ENCODE results near the gene PLGRKT. TPM values are rescaled to one million over a fixed set of nuclear protein-coding genes. Genes with fewer than 3 reads are reported as not detected.

PLGRKT gene
- total and polyA plus RNA-seq, 2 donors (not counting 3 experiments of a cell fraction or from before 2014, with no cell fraction given): 3.8 to 21.2 TPM

DNA sequence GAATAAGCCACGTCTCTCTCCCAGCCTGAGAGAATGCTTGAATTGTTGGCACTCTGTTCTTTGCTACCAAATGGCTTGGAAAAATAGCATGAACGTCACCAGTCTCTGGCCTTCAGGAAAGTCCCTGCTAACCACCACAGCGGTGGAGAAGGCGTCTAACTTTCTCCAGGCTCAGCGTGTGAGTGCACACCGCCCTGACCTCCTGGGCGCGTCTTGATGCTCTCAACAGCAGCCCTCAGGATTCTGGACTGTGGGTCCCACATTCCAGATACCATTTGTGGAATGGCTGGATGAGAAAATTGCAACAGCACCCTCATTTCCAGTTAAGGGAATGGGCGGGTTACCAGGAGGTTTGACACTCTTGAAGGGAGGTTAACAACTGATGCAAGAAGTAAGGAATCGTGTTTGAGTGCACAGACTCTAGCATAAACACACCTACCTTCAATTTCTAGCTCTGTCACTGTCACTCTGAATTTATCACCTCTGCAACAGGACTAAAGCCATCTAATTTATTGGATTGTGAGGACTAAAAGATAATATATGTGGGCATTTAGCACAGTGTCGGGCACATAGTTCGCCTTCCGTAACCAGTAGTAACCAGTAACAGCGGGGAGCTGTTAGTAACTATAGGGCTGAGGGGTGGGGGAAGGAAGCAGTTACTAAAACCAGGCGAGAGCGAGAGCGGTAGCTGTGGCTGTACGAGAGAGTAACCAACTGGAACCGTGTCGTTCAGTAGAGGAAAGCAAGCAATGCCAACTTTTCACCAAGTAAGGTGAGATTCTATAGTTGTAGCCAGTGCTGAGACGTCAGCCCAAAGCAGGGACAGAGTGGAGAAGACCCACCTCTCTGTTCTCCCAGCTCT lies 807 bp upstream of the PLGRKT start:
- Histone ChIP-seq H3K9me1 (replicated peaks; ENCODE audit: control insufficient read depth, extremely low read depth, insufficient read depth, low read length) (no peaks in the 10 kb centered on the region), H3K4me3 (replicated peaks in 1 of 3; ENCODE audit: insufficient read depth in 1 of 3, low read depth in 1 of 3, low read length in 3 of 3) (no peak overlapping the region), H3K36me3 (ENCODE audit: control insufficient read depth in 2 of 2, extremely low read depth in 1 of 2, insufficient read depth in 2 of 2, low read length in 2 of 2) (no peaks in the 10 kb centered on the region), H3K9me3 (replicated peaks; ENCODE audit: control insufficient read depth, insufficient read depth, low read length) (no peaks in the 10 kb centered on the region), H3K27ac (ENCODE audit: insufficient read depth, low read depth, low read length) (peak overlapping the region; percentile 93), H3K4me1 (ENCODE audit: control insufficient read depth, extremely low read depth, insufficient read depth, low read length) (peaks cover 30% of the 10 kb centered on the region), H3K27me3 (ENCODE audit: control insufficient read depth in 2 of 2, insufficient read depth in 2 of 2, low read length in 2 of 2) (no peaks in the 10 kb centered on the region), H4K20me1 (replicated peaks; ENCODE audit: control insufficient read depth, extremely low read depth, insufficient read depth, low read length) (no peaks in the 10 kb centered on the region), H3K9ac (replicated peaks; ENCODE audit: extremely low read depth, insufficient read depth, low read length) (peak overlapping the region; percentile 94), H2AFZ (ENCODE audit: low read depth, low read length) (peak overlapping the region; percentile 3), H3K79me2 (ENCODE audit: control insufficient read depth, insufficient read depth, low read length) (no peaks in the 10 kb centered on the region), H3K4me2 (ENCODE audit: insufficient read depth, low read length) (peak overlapping the region; percentile 95)
- CTCF ChIA-PET: interaction anchor here (0.7 to 3.1 kb wide), 8 partner anchors 12 to 253 kb away, joined by 3 to 30 read pairs (median 6); partner anchors contain the start of genes CD274 and INSL6
- FAIRE-seq: no peak
- intact Hi-C loops (cut with micrococcal nuclease) (no loop called here), dilution Hi-C loops (cut with MboI; ENCODE audit: extremely low pct_ligation_motif_present, low sequenced_read_pairs) (loop anchor here (25.0 kb wide), 1 partner anchor 251 kb away; the partner anchor contains the start of gene INSL6)
- no TSS peak for BruUV-seq (replicated peaks)
- TF ChIP-seq POLR2A (IDR thresholded peaks at IDR 0.05; ENCODE audit: low read depth, low read length) (no peak), GATA2 (IDR thresholded peaks at IDR 0.05; ENCODE audit: insufficient read depth, insufficient read length, low read depth, low read length) (no peak), JUN (IDR thresholded peaks at IDR 0.05; ENCODE audit: borderline replicate concordance, insufficient read depth, insufficient read length, low read depth) (no peak), POLR2AphosphoS5 (IDR thresholded peaks at IDR 0.05; ENCODE audit: insufficient read depth, low read depth, low read length) (no peak), EZH2 (IDR thresholded peaks at IDR 0.05; ENCODE audit: borderline replicate concordance, low read depth, low read length, severe bottlenecking) (no peak), MYC (IDR thresholded peaks at IDR 0.05; ENCODE audit: low read depth, low read length) (no peak), FOS (IDR thresholded peaks at IDR 0.05; ENCODE audit: borderline replicate concordance, insufficient read depth, low read length) (no peak)
- TF ChIP-seq, protein P1, sequence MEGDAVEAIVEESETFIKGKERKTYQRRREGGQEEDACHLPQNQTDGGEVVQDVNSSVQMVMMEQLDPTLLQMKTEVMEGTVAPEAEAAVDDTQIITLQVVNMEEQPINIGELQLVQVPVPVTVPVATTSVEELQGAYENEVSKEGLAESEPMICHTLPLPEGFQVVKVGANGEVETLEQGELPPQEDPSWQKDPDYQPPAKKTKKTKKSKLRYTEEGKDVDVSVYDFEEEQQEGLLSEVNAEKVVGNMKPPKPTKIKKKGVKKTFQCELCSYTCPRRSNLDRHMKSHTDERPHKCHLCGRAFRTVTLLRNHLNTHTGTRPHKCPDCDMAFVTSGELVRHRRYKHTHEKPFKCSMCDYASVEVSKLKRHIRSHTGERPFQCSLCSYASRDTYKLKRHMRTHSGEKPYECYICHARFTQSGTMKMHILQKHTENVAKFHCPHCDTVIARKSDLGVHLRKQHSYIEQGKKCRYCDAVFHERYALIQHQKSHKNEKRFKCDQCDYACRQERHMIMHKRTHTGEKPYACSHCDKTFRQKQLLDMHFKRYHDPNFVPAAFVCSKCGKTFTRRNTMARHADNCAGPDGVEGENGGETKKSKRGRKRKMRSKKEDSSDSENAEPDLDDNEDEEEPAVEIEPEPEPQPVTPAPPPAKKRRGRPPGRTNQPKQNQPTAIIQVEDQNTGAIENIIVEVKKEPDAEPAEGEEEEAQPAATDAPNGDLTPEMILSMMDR (IDR thresholded peaks at IDR 0.05; ENCODE audit: extremely low read depth in 1 of 2, insufficient read depth in 1 of 2, low read depth in 1 of 2, low read length in 2 of 2): no peak
- TF ChIP-seq, protein P2, sequence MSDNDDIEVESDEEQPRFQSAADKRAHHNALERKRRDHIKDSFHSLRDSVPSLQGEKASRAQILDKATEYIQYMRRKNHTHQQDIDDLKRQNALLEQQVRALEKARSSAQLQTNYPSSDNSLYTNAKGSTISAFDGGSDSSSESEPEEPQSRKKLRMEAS (IDR thresholded peaks at IDR 0.05; ENCODE audit: insufficient read depth, insufficient read length): no peak
- peak; percentile 35 for DNase-seq (ENCODE audit: low read depth, low spot score)
- POLR2A ChIA-PET: interaction anchor here (1.1 kb wide), 1 partner anchor 11 kb away, joined by 3 read pairs; no protein-coding TSS in a partner anchor

Measured in endothelial cell of umbilical vein (primary cell).